ENCODE data around the gene CCDC63. TPM values are rescaled to one million over a fixed set of nuclear protein-coding genes. Genes with fewer than 3 reads are reported as not detected.

The CCDC63 gene
- total RNA-seq, 1 donor, result not detected

DNA sequence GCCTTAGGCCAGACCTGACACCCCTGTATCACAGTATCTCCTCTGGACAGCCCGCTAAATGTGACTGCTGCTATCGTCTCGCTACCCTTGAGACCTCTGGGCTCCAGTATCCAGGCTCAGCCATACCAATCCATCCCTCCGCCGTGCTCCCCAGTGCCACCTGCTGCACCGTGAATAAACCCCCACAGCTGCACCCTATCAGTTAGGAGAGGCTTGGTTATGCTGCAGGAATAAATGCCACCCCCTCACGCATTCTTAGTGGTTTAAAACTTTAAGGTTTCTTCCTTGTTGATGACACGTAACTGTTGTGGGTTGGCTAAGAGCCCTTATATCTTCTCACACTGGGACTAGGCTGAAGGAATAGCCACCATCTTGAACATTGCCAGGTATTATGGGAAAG is 12.1 kb downstream of the CCDC63 start:
- H3K4me3 ChIP-seq (ENCODE audit: low read depth, low read length), result no peak overlapping the region
- DNase-seq (ENCODE audit: low read depth), result no peak
- TF ChIP-seq CTCF (IDR thresholded peaks at IDR 0.05; ENCODE audit: insufficient read depth, low read length), result no peak

- no peak for DNase-seq (ENCODE audit: low read depth)
- no peak for TF ChIP-seq CTCF (IDR thresholded peaks at IDR 0.05; ENCODE audit: insufficient read depth, low read length)
- H3K4me3 ChIP-seq (ENCODE audit: low read depth, low read length), result no peak overlapping the region
These were observed 14.1 kb downstream of the CCDC63 start for GRCh38 chr12:110860833-110861296.

DNA sequence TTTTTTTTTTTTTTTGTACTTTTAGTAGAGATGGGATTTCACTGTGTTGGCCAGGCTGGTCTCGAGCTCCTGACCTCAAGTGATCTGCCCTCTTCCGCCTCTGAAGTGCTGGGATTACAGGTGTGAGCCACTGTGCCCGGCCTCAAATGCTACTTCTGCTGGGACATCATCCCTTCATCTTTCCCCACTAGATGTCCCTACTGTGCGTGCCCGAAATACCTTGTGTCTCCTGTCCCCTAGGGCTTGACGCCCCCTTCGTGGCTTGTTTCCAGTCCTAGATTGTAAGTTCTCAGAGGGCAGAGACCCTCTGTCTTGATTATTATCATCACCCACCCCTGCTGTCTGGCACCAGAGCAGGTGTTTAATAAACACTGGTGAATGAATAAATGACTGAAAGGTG is 14.9 kb downstream of the CCDC63 start:
- no peak overlapping the region for H3K4me3 ChIP-seq (ENCODE audit: low read depth, low read length)
- DNase-seq (ENCODE audit: low read depth), result no peak
- no peak for TF ChIP-seq CTCF (IDR thresholded peaks at IDR 0.05; ENCODE audit: insufficient read depth, low read length)

DNA sequence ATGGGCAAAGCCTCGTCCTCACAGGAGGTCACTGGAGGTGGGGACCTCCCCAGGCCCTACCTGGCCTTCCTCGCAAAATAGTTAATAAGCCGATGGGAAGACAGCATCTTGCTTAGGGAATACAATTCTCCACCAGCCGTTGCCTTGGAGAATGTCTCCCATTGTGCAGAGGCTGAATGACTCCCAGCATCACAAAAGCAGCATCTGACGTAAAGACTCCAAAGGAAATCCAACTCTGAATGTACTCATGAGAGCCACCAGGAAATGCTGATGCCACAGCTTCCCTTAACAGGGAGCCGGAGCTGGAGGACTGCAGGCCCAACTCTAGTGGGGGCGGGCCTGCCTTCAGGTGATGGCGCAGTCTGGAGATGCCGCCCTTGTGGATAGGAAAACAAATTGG is 15.5 kb downstream of the CCDC63 start:
- TF ChIP-seq CTCF (IDR thresholded peaks at IDR 0.05; ENCODE audit: insufficient read depth, low read length), result no peak
- no peak for DNase-seq (ENCODE audit: low read depth)
- H3K4me3 ChIP-seq (ENCODE audit: low read depth, low read length), result no peak overlapping the region

DNA sequence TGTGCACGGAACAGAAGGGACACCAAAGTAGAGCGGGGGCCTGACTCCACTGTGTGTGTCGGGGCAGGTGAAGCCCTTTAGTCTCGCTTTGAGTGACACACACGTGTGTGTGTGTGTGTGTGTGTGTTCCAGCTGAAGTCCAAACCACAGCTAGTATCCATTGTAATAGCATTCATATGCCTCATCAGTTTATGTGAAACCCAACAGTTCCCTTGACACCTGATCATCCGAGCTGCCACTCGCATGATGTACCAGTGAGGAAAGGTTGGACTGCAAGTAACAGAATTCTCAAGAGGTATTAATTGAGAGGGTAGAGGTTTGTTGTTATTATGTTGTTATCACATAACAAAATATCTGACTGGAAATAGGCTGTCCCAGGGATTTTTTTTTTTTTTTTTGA is 16.4 kb downstream of the CCDC63 start:
- H3K4me3 ChIP-seq (ENCODE audit: low read depth, low read length), result no peak overlapping the region
- no peak for DNase-seq (ENCODE audit: low read depth)
- no peak for TF ChIP-seq CTCF (IDR thresholded peaks at IDR 0.05; ENCODE audit: insufficient read depth, low read length)

GRCh38 chr12:110865521-110865920 is 18.7 kb downstream of the CCDC63 start:
- H3K4me3 ChIP-seq (ENCODE audit: low read depth, low read length), result no peak overlapping the region
- no peak for DNase-seq (ENCODE audit: low read depth)
- TF ChIP-seq CTCF (IDR thresholded peaks at IDR 0.05; ENCODE audit: insufficient read depth, low read length), result no peak

DNA sequence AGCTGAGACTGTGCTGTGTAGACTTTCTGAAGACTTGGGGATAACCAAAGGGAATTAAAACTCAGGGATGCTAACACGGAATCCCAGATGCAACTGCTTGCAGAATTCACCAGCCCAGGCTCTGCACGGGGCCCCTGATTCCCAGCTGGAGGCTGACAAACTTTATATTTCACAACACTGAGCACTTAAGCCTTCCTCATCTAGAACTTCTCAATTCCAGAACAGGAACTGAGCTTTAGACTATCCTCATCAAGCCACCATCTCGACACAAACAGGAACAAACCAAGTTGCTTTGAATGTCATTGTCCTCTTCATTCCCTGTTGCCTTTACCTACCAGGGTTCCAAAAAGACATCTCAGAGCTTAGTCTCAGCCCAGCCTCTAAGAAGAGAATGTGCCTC is 22.2 kb downstream of the CCDC63 start:
- no peak for DNase-seq (ENCODE audit: low read depth)
- TF ChIP-seq CTCF (IDR thresholded peaks at IDR 0.05; ENCODE audit: insufficient read depth, low read length), result no peak
- H3K4me3 ChIP-seq (ENCODE audit: low read depth, low read length), result no peak overlapping the region
